ENCODE data around the gene IL36G.

Gene IL36G

GRCh38 chr2:112960230-112960825, 17.5 kb upstream of the IL36G start:
- DNase-seq (no peak), ATAC-seq (ENCODE audit: insufficient read depth, low read depth) (no peak)
- peaks cover 12% of the 10 kb centered on the region for H3K27me3 ChIP-seq (ENCODE audit: insufficient read depth, low read length, poor library complexity)

DNA sequence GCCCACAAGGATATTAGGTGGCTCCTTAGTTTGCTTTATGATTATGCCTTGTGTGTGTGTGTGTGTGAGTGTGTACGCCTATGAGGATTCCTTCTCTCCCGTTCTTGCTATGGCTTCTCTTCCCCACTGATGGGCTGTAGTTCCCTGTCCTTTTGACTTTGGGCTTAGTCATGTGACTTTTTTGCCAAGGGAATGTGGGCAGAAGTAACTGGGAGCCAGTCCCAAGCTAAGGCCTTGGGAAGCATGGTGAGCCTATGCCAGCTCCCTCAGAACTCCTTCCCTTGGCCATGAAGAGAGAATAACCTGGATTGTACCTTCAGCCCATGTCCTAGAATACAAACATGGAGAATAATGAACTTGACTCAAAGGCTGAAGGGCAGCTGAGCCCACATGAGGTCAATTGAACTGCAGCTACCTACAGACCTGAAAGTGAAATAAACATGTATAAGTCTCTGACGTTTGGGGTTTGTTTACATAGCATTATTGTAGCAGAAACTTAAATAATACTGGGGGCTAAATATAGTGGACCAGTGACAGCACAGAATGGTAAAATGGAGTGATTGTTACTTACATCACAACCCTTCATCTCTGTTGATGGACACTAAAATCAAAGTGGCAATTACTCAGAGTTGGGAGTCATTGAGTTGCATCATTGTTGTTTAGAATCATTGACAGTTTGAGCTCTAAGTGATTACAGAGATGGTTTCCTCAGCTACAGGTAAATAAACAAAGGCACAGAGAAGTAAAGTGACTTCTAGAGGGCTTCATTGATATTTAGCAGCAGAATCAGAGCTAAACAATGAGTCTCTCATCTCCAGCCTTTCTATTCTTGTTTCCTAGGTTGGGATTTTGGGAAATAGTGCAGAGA, 15.3 kb upstream of the IL36G start:
- Histone ChIP-seq H2AFZ (ENCODE audit: low read depth, low read length) (no peak overlapping the region), H3K4me1 (ENCODE audit: insufficient read depth, low read length) (no peaks in the 10 kb centered on the region), H3K4me3 (ENCODE audit: low read depth in 1 of 2, low read length in 2 of 2) (no peak overlapping the region), H3K36me3 (ENCODE audit: insufficient read depth, low read length) (no peaks in the 10 kb centered on the region), H3K27ac (ENCODE audit: low read length) (no peak overlapping the region), H4K20me1 (ENCODE audit: insufficient read depth, low read length) (no peaks in the 10 kb centered on the region), H3K9ac (ENCODE audit: low read depth, low read length) (no peak overlapping the region), H3K27me3 (ENCODE audit: insufficient read depth, low read length, poor library complexity) (peaks cover 6% of the 10 kb centered on the region), H3K9me3 (ENCODE audit: insufficient read depth, low read length, severe bottlenecking) (no peaks in the 10 kb centered on the region), H3K79me2 (ENCODE audit: insufficient read depth, low read length) (no peaks in the 10 kb centered on the region), H3K4me2 (ENCODE audit: insufficient read depth, low read length) (no peak overlapping the region)
- TF ChIP-seq CTCF (IDR thresholded peaks at IDR 0.05; ENCODE audit: borderline replicate concordance, extremely low read depth, low read length, poor library complexity, severe bottlenecking) = no peak
- no peak for DNase-seq
- ATAC-seq (ENCODE audit: insufficient read depth, low read depth) = no peak

More at GRCh38 chr2:112960230-112960825, 17.5 kb upstream of the IL36G start:
- H2AFZ ChIP-seq (ENCODE audit: low read depth, low read length) = no peak overlapping the region
- H4K20me1 ChIP-seq (ENCODE audit: insufficient read depth, low read length) = no peaks in the 10 kb centered on the region
- H3K9ac ChIP-seq (ENCODE audit: low read depth, low read length) = no peak overlapping the region
- H3K4me1 ChIP-seq (ENCODE audit: insufficient read depth, low read length) = no peaks in the 10 kb centered on the region
- no peak overlapping the region for H3K4me3 ChIP-seq (ENCODE audit: low read depth in 1 of 2, low read length in 2 of 2)
- H3K79me2 ChIP-seq (ENCODE audit: insufficient read depth, low read length) = no peaks in the 10 kb centered on the region
- no peaks in the 10 kb centered on the region for H3K9me3 ChIP-seq (ENCODE audit: insufficient read depth, low read length, severe bottlenecking)
- TF ChIP-seq CTCF (IDR thresholded peaks at IDR 0.05; ENCODE audit: borderline replicate concordance, extremely low read depth, low read length, poor library complexity, severe bottlenecking) (no peak), EZH2 (IDR thresholded peaks at IDR 0.05; ENCODE audit: borderline replicate concordance, low read depth, low read length, severe bottlenecking) (no peak)
- no peaks in the 10 kb centered on the region for H3K36me3 ChIP-seq (ENCODE audit: insufficient read depth, low read length)
- no peak overlapping the region for H3K4me2 ChIP-seq (ENCODE audit: insufficient read depth, low read length)
- no peak overlapping the region for H3K27ac ChIP-seq (ENCODE audit: low read length)

DNA sequence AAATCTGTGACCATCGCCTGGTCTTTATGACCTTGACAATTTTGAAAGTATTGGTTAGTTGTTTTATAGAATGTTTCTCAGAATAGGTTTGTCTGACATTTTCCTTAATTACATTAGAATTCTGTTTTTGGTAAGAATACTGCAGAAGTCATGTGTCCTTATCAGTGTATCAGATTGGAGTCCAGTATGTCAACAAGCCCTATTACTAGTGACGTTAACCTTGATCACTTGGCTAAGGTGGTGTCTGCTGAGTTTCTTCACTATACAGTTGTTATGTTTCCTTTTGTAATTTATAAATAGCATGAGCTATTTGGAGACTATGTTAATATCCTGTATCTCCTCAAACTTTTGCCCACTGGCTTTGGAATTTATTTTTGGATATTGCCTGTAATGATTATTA, 10.8 kb upstream of the IL36G start:
- H3K36me3 ChIP-seq (ENCODE audit: insufficient read depth, low read length) = no peaks in the 10 kb centered on the region
- no peak overlapping the region for H3K27ac ChIP-seq (ENCODE audit: low read length)
- H3K4me2 ChIP-seq (ENCODE audit: insufficient read depth, low read length) = no peak overlapping the region
- H4K20me1 ChIP-seq (ENCODE audit: insufficient read depth, low read length) = no peaks in the 10 kb centered on the region
- no peaks in the 10 kb centered on the region for H3K9me3 ChIP-seq (ENCODE audit: insufficient read depth, low read length, severe bottlenecking)
- no peak overlapping the region for H3K4me3 ChIP-seq (ENCODE audit: low read depth in 1 of 2, low read length in 2 of 2)
- no peak for TF ChIP-seq CTCF (IDR thresholded peaks at IDR 0.05; ENCODE audit: borderline replicate concordance, extremely low read depth, low read length, poor library complexity, severe bottlenecking)
- TF ChIP-seq EZH2 (IDR thresholded peaks at IDR 0.05; ENCODE audit: borderline replicate concordance, low read depth, low read length, severe bottlenecking) = no peak
- no peak overlapping the region for H2AFZ ChIP-seq (ENCODE audit: low read depth, low read length)
- ATAC-seq (ENCODE audit: insufficient read depth, low read depth) (no peak), DNase-seq (no peak)
- H3K79me2 ChIP-seq (ENCODE audit: insufficient read depth, low read length) = no peaks in the 10 kb centered on the region
- no peak overlapping the region for H3K9ac ChIP-seq (ENCODE audit: low read depth, low read length)
- H3K4me1 ChIP-seq (ENCODE audit: insufficient read depth, low read length) = no peaks in the 10 kb centered on the region
- H3K27me3 ChIP-seq (ENCODE audit: insufficient read depth, low read length, poor library complexity) = peaks cover 9% of the 10 kb centered on the region

All from DND-41 (cell line).